Nephron (organoid): Measurements from ENCODE around the gene ANKRD1.
A peak's percentile ranks its signal among the peaks of the same experiment; 100 is the strongest.

Experiments
- H3K27ac Mint-ChIP-seq, 3 experiments: 2 replicates each; pipeline ENCODE4 v1.8.0; 2020; ENCODE audit warnings: mixed read lengths in 3 of 3, mild to moderate bottlenecking in 2 of 3, moderate library complexity in 1 of 3
- H3K27me3 Mint-ChIP-seq: 2 replicates; pipeline ENCODE4 v1.8.0; 2021; ENCODE audit warnings: low read depth, mild to moderate bottlenecking, moderate library complexity, mixed read lengths
- H3K36me3 Mint-ChIP-seq: 2 replicates; pipeline ENCODE4 v1.8.0; 2020; ENCODE audit warnings: low read depth, mixed read lengths
- H3K4me1 Mint-ChIP-seq: 2 replicates; pipeline ENCODE4 v1.8.0; 2020; ENCODE audit warnings: mixed read lengths
- H3K4me3 Mint-ChIP-seq, 3 experiments: 2 replicates each; pipeline ENCODE4 v1.8.0; 2020; ENCODE audit warnings: mild to moderate bottlenecking in 3 of 3, mixed read lengths in 3 of 3, moderate library complexity in 2 of 3
- H3K9me3 Mint-ChIP-seq: 2 replicates; pipeline ENCODE4 v1.8.0; 2020; ENCODE audit warnings: mixed read lengths
- CTCF ChIP-seq, 3 experiments: fragments of 200-600 bp; sonication (generic); IDR thresholded peaks; one replicate each; pipeline ENCODE4 v1.5.0; 2021; ENCODE audit warnings: antibody characterized with exemption in 3 of 3; ENCODE audit not compliant: unreplicated experiment in 3 of 3

The ANKRD1 gene

DNA sequence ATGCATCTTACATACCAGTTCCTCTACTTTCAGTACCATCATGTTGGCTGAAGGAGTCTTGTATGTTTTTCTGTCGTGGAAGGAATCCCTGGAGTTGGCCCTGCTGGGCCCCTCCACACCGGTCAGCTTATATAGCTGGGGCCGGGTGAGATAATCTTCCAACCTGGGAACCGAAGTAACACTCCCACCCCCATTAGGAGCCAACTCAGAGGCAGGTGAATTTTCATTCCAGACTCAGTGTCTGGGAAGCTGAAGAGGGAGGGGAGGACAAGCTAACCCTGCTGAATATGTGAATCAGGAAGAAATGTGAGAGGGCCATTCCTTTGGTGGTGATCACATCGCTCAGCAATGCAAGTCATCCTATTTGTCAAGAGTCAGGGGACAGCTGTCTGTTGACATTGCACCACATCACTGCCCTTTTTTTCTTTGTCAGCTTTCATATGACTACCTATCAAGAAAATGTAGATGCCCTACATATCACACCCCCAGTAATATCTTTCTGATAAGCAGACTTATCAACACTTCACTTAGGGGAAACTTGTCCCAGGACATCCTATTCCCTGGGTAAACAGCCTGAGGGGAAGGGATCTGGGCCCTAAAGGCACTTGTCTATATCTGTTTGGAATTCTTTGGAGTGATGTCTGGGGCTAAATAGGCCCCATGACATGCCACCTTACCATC is at the start of gene ANKRD1:
Gene ANKRD1 (minus strand): TSS at position 102 of the 681 bp plus-strand sequence. CDS start 60 bp downstream, at position 42.
- Mint-ChIP-seq H3K9me3 (no peaks in the 10 kb centered on the region), H3K27ac (peak within 1 kb of the TSS; percentile 40 to 85 (median 62)), H3K36me3 (no peaks in the 10 kb centered on the region), H3K4me3 (peak within 1 kb of the TSS in 2 of 3 experiments; percentile 69 to 82), H3K27me3 (peaks cover 14% of the 10 kb centered on the region), H3K4me1 (peaks cover 57% of the 10 kb centered on the region)
- no peak for TF ChIP-seq CTCF (IDR thresholded peaks at IDR 0.05; ENCODE audit: unreplicated experiment in 3 of 3)

- no peak overlapping the region for H3K27ac Mint-ChIP-seq
- no peak for TF ChIP-seq CTCF (IDR thresholded peaks at IDR 0.05; ENCODE audit: unreplicated experiment in 3 of 3)
- no peak overlapping the region for H3K4me3 Mint-ChIP-seq
- H3K27me3 Mint-ChIP-seq: no peaks in the 10 kb centered on the region
- H3K36me3 Mint-ChIP-seq: no peaks in the 10 kb centered on the region
- peaks cover 3% of the 10 kb centered on the region for H3K9me3 Mint-ChIP-seq
- peaks cover 27% of the 10 kb centered on the region for H3K4me1 Mint-ChIP-seq
These were observed 49.2 kb upstream of the ANKRD1 start for GRCh38 chr10:90969947-90970673.

- Mint-ChIP-seq H3K4me3 (no peak overlapping the region), H3K27me3 (no peaks in the 10 kb centered on the region), H3K9me3 (no peaks in the 10 kb centered on the region), H3K36me3 (no peaks in the 10 kb centered on the region), H3K4me1 (peaks cover 31% of the 10 kb centered on the region), H3K27ac (no peak overlapping the region)
- TF ChIP-seq CTCF (IDR thresholded peaks at IDR 0.05; ENCODE audit: unreplicated experiment in 3 of 3): no peak
These were observed 48.2 kb upstream of the ANKRD1 start for GRCh38 chr10:90969121-90969534.

DNA sequence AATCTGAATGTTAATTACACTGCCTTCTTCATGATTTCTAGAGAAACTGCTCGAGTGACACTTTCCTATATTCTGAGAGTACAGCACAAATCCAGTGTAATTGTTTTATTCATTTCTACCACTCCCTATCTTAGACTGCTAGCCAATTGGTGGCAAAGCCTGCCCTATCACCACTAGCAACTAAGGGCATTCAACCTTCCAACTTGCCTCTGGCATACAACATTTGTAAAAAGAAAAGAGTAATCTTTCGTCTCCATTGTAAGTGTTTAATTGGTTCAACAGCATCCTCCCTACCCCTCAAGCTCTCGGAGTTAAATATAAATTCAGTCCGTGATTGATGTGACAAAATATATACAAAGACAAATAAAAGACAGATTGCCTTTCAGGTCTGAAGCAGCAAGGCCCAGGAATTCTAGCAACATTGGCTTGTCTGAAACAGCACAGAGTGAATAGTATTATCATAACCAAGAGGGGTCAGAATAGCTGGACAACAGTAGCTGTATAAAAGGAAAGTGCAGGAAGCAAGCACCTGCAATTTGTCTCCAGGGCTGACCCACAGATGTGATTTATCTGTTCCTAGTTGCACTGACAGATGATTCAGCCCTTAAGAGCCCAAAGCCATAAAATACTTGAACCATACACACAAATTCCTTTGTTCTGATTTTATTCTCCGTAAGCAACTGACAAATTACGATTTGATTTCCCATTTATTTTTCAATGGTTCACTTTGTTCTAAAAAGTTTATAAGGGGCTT is 47.6 kb upstream of the ANKRD1 start:
- Mint-ChIP-seq H3K4me1 (peaks cover 32% of the 10 kb centered on the region), H3K27ac (peak overlapping the region in 2 of 3 experiments; percentile 7 to 11), H3K27me3 (no peaks in the 10 kb centered on the region), H3K36me3 (no peaks in the 10 kb centered on the region), H3K4me3 (no peak overlapping the region), H3K9me3 (no peaks in the 10 kb centered on the region)
- no peak for TF ChIP-seq CTCF (IDR thresholded peaks at IDR 0.05; ENCODE audit: unreplicated experiment in 3 of 3)

DNA sequence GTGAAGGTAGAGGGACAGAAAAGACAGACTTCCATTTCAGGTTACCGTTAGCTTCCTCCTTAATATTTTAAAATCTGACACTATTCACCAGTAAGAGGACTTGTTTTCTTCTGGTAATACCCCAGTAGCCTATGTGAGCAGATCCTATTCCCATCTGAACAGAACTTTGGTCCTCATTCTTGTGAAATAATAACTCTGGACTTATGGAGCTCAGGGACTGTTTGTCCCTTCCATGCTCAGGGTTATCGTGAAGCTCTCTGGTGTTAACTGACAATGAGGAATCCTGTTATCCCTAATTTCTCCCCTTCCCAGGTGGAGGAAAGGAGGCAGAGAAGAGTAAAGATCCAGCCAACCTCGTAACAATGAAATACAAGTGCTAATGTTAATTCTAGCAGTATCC is 47.0 kb upstream of the ANKRD1 start:
- Mint-ChIP-seq H3K4me3 (no peak overlapping the region), H3K27ac (no peak overlapping the region), H3K9me3 (no peaks in the 10 kb centered on the region), H3K36me3 (no peaks in the 10 kb centered on the region), H3K4me1 (peaks cover 36% of the 10 kb centered on the region), H3K27me3 (no peaks in the 10 kb centered on the region)
- TF ChIP-seq CTCF (IDR thresholded peaks at IDR 0.05; ENCODE audit: unreplicated experiment in 3 of 3): no peak
